KMS-11 (cell line): ENCODE measurements around the gene CNGB1.
"Not testable (repeated sequence)": the region's sequence is repeated elsewhere in the genome, so short reads cannot be mapped to it uniquely, and the experiment has no call there.

Source experiments
- H2AFZ ChIP-seq: fragments of 200-600 bp; sonication (generic); 2 replicates; pipeline ENCODE4 v1.6.1; 2016; ENCODE audit warnings: antibody characterized with exemption, mixed run types, low read depth
- H3K27ac ChIP-seq: fragments of 200-600 bp; sonication (generic); 2 replicates; pipeline ENCODE4 v1.6.1; 2016; ENCODE audit warnings: mild to moderate bottlenecking, mixed run types
- H3K27me3 ChIP-seq: fragments of 200-600 bp; sonication (generic); 2 replicates; pipeline ENCODE4 v1.6.1; 2017; ENCODE audit warnings: mild to moderate bottlenecking, low read depth, mixed run types, moderate library complexity; ENCODE audit not compliant: insufficient read depth
- H3K36me3 ChIP-seq: fragments of 200-600 bp; sonication (generic); 2 replicates; pipeline ENCODE4 v1.6.1; 2017; ENCODE audit warnings: mild to moderate bottlenecking, mixed run types; ENCODE audit not compliant: insufficient read depth
- H3K4me1 ChIP-seq: fragments of 200-600 bp; sonication (generic); 2 replicates; pipeline ENCODE4 v1.6.1; 2016; ENCODE audit warnings: mild to moderate bottlenecking, low read depth, mixed run types; ENCODE audit not compliant: poor library complexity, severe bottlenecking
- H3K4me2 ChIP-seq: fragments of 200-600 bp; sonication (generic); 2 replicates; pipeline ENCODE4 v1.7.0; 2016; ENCODE audit warnings: mild to moderate bottlenecking, mixed run types
- H3K4me3 ChIP-seq: fragments of 200-600 bp; sonication (generic); IDR thresholded peaks from 2 replicates; pipeline ENCODE4 v1.6.1; 2017; ENCODE audit warnings: low read depth, low read length, mixed read lengths; ENCODE audit not compliant: insufficient read depth
- H3K79me2 ChIP-seq: fragments of 200-600 bp; sonication (generic); 2 replicates; pipeline ENCODE4 v1.6.1; 2016; ENCODE audit warnings: low read depth, mixed run types; ENCODE audit not compliant: insufficient read depth
- H3K9ac ChIP-seq: fragments of 200-600 bp; sonication (generic); 2 replicates; pipeline ENCODE4 v1.6.1; 2016; ENCODE audit warnings: mild to moderate bottlenecking, mixed run types
- H4K20me1 ChIP-seq: fragments of 200-600 bp; sonication (generic); 2 replicates; pipeline ENCODE4 v1.6.1; 2016; ENCODE audit warnings: mild to moderate bottlenecking, mixed run types; ENCODE audit not compliant: insufficient read depth
- CTCF ChIP-seq: fragments of 200-600 bp; sonication (generic); conservative IDR thresholded peaks from 2 replicates; pipeline ENCODE4 v1.6.1; 2017; ENCODE audit warnings: low read depth, mild to moderate bottlenecking, antibody characterized with exemption, low read length, moderate library complexity, mixed read lengths

The CNGB1 gene

DNA sequence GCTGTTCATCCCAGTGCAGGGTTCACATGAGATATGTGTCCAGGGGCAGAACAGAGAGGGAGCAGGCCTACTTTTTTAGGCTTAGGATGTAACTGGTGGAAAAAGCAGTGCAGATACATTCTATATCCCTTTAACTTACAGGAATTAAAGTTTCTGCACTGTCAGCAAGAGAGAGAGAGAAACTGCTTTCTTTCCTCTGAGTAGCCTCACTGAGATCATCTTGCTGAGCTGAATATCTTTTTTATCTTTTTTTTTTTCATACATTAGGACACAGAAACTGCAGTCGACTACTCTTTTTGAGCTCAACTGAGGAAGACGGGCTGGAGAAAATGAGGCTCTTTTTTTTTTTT, 50.1 kb downstream of the CNGB1 start:
- no peaks in the 10 kb centered on the region for H3K27me3 ChIP-seq

DNA sequence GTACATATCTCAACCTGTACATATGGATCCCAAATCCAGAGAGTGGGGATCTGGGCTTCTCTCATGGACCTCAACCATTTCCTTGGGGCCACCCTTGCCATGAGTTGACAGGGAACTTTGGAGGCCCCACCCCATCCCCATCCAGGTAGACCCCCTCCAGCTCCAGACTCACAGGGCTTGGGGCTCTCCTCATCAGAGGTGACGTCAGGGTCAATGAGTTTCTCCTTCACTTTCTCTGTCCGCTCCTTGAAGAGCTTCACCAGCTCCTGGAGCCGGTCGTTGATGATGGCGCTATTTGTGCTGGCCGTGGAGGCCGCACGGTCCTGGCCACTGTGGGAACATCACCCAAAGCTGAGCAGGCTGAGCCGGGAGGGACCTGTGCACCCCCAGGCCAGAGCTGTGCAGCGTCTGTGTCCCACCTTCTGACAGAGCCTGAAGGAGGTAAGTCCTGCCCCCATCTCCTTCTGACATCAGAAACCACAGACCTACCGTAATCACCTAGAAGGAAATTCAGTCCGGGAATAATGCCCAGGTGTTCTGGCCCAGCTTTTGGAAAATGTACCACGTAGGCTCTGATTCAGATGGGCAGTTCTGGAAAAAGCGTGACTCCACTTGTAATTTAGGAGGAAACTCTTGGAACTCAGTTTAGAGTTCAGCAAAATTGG, 50.6 kb downstream of the CNGB1 start:
- Histone ChIP-seq H3K4me1 (peaks cover 59% of the 10 kb centered on the region), H3K9ac (peak overlapping the region; percentile 2; the same call in 1 of the 2 replicates), H2AFZ (peak overlapping the region; percentile 26; the same call in 1 of the 2 replicates), H3K4me3 (no peak overlapping the region), H4K20me1 (no peaks in the 10 kb centered on the region), H3K79me2 (no peaks in the 10 kb centered on the region), H3K27me3 (no peaks in the 10 kb centered on the region), H3K36me3 (no peaks in the 10 kb centered on the region), H3K27ac (peak overlapping the region; percentile 55), H3K4me2 (peak overlapping the region; percentile 66)
- TF ChIP-seq CTCF, result no peak

More for the DNA sequence above, 50.1 kb downstream of the CNGB1 start:
- Histone ChIP-seq H3K9ac (peak overlapping the region; percentile 2; the same call in 1 of the 2 replicates), H3K4me2 (peak overlapping the region; percentile 66), H3K27ac (peak overlapping the region; percentile 55), H3K79me2 (no peaks in the 10 kb centered on the region), H4K20me1 (no peaks in the 10 kb centered on the region), H3K4me3 (no peak overlapping the region), H2AFZ (peak overlapping the region; percentile 26; the same call in 1 of the 2 replicates), H3K36me3 (no peaks in the 10 kb centered on the region), H3K4me1 (peaks cover 64% of the 10 kb centered on the region)
- no peak for TF ChIP-seq CTCF

DNA sequence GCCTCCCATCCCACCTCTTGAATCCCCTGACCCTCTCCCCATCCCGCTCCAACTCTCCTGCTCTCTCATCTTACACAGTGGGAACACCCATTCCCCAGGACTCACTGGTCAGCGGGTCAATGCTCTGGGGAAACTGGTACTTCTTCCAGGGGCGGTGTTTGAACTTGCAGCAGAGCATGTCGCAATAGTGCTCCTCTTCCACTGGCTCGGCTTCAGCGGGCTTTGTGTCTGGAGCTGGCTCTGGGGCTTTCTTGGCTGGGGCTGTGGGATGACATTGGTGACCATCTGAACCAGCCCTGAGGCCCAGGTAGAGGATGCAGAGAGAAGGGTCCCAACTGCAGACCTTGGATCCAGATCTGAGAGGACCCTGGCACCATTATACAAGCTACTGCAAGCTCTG, 51.9 kb downstream of the CNGB1 start:
- Histone ChIP-seq H3K4me2 (no peak overlapping the region), H4K20me1 (no peaks in the 10 kb centered on the region), H3K36me3 (no peaks in the 10 kb centered on the region), H3K4me1 (peaks cover 46% of the 10 kb centered on the region), H3K79me2 (no peaks in the 10 kb centered on the region), H3K4me3 (no peak overlapping the region), H3K27me3 (no peaks in the 10 kb centered on the region), H2AFZ (no peak overlapping the region), H3K9ac (no peak overlapping the region), H3K27ac (no peak overlapping the region)
- no peak for TF ChIP-seq CTCF

GRCh38 chr16:57918444-57918843, 52.5 kb downstream of the CNGB1 start:
- Histone ChIP-seq H3K36me3 (no peaks in the 10 kb centered on the region), H3K4me1 (peaks cover 40% of the 10 kb centered on the region), H3K4me3 (no peak overlapping the region), H3K79me2 (no peaks in the 10 kb centered on the region), H3K27ac (no peak overlapping the region), H3K27me3 (no peaks in the 10 kb centered on the region), H2AFZ (no peak overlapping the region), H3K4me2 (no peak overlapping the region), H4K20me1 (no peaks in the 10 kb centered on the region), H3K9ac (no peak overlapping the region)
- TF ChIP-seq CTCF, result no peak

GRCh38 chr16:57917929-57918328, 53.0 kb downstream of the CNGB1 start:
- H3K79me2 ChIP-seq, H3K27me3 ChIP-seq, H3K4me3 ChIP-seq, H3K9ac ChIP-seq, H4K20me1 ChIP-seq, H3K4me2 ChIP-seq, H2AFZ ChIP-seq, H3K36me3 ChIP-seq, H3K27ac ChIP-seq: not testable (repeated sequence)
- H3K4me1 ChIP-seq, result peaks cover 37% of the 10 kb centered on the region

GRCh38 chr16:57917489-57917888, 53.4 kb downstream of the CNGB1 start:
- H3K4me3 ChIP-seq, H4K20me1 ChIP-seq, H3K27ac ChIP-seq, H3K36me3 ChIP-seq, H3K4me2 ChIP-seq, H3K79me2 ChIP-seq, H2AFZ ChIP-seq, H3K27me3 ChIP-seq, H3K9ac ChIP-seq: not testable (repeated sequence)
- peaks cover 32% of the 10 kb centered on the region for H3K4me1 ChIP-seq
